GF-D8 (cell line): Measurements from ENCODE around the gene SEC14L2.
A peak's percentile ranks its signal among the peaks of the same experiment; 100 is the strongest.

Source experiments
- DNase-seq: peaks from one replicate; lab custom pipeline; 2025; lab: John Stamatoyannopoulos, UW

The SEC14L2 gene

DNA sequence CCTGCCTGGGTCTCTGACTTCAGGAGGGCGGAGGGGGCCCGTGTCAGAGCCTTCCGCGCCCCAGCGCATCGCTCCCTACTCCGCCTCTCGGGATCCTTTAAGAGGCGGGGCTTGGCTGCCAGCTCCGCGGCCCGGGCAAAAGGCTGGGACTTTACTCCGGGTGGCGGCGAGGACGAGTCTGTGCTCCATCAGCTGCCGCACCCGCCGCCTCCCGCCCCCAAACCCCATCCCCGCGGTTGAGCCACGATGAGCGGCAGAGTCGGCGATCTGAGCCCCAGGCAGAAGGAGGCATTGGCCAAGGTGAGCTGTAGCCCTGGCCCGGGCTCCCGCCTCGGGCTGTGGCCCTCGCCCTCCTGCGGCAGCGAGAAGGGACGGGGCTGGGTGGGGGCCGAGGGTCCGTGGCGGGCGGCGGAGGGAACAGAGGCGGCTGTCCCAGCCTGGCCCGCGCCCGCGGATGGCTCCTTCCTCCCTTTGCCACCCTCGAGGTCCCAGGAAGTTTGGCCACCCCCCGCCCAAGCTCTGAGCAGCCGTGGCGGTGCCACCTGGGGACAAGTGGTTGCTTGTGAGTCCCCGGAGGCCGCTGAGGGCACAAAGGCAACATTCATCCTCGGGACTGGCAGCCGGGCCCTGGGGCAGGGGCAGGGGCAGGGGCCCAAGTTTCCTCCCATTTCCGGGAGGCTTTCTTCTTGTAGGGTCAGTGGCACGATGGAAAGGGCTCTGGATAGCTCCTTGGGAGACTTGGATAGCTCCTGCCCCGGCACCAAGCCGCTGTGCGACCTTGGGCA is at the start of gene SEC14L2:
TSS of gene SEC14L2 (plus strand) at position 148 of the 785 bp plus-strand sequence. CDS start at position 247, 99 bp downstream.
- DNase-seq = no peak

GRCh38 chr22:30347255-30347892 is 49.4 kb upstream of the SEC14L2 start:
- no peak for DNase-seq

GRCh38 chr22:30348404-30348803 is 48.4 kb upstream of the SEC14L2 start:
- no peak for DNase-seq

DNA sequence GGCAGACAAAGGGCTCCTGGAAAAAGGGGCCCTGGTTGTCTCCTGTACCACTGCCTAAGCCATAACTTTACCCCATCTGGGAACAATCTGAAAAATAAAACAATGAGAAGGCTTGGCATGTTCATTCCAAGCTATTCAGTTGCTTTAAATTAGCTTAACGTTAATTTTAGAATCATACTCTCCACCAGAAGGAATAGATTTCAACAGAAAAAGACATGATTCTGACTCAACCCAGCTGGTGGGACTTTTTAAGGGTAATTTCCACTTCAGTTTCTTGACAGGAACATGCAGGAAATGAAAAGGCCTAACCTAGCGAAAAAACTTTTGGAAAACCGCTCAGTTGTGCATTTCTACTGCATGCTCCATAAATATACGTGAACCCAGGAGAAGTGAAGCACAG is 48.0 kb upstream of the SEC14L2 start:
- no peak for DNase-seq

- no peak for DNase-seq
These were observed 45.6 kb upstream of the SEC14L2 start for GRCh38 chr22:30351226-30351625.

GRCh38 chr22:30354644-30355043 is 42.2 kb upstream of the SEC14L2 start:
- DNase-seq = no peak

- DNase-seq = peak; percentile 57
These were observed 40.2 kb upstream of the SEC14L2 start, which contains the start of the genes CCDC157 and SF3A1 for GRCh38 chr22:30356449-30357235. TSS of gene CCDC157 (plus strand) at chr22:30357007. CDS start at chr22:30366001, 8,994 bp downstream. TSS of gene SF3A1 (minus strand) at chr22:30356894. CDS start at chr22:30356792, 102 bp downstream.

GRCh38 chr22:30357236-30357570 is 39.6 kb upstream of the SEC14L2 start:
- DNase-seq = no peak

GRCh38 chr22:30357650-30358215 is 39.1 kb upstream of the SEC14L2 start:
- DNase-seq = no peak

DNA sequence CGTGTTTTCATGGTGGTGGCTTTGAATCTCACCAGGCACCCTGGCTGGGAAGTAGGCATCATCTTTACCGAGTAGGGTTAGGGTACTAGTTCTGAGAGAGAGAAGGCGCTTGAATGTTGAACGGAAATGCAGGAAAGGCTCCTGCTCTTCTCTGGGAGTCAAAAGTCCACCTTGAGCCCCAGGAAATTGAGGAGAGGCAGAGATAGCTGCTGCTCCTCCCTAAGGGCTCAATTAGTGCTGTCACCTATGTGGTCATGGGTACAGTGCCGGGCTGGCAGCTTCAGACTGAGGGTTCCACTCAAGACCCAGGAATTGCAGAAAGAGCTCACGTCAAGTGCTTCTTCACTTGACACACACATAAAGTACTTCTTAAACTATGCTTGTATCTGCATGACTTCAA is 38.3 kb upstream of the SEC14L2 start:
- no peak for DNase-seq

DNA sequence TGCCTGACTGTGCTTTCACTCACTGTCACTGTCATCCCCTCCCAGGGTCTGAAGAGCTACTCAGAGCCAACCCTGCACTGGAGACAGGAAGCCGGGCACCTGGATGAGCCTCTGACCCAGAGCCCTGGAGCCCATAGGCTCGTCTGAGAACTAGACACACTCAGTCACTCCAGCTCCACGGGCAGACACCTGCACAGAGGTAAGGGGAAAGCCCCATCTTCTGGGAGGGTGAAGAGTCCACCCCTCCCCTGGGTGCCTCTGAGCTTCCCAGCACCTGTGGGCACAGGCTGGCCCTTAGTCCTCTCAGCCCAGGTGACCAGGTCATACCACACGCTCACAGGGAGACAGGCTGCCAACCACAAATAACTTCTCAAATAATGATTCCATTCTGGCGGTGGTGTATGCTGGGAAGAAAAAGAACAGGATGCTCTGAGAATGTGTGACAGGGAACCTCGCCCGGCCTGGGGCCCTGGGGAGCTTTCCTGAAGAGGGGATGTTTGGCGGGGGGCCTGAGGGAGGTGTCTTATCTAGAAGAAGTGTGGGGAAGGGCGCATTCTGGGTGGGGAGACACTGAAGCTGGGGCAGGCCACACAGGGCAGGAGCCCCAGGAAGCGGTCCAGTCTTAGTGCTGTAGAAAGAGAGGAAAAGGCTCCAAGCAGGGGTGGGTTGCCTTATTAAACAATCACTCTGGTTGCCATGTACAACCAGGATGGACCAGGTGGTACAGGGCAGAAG is 34.7 kb upstream of the SEC14L2 start:
- no peak for DNase-seq

- no peak for DNase-seq
These were observed 34.1 kb upstream of the SEC14L2 start for GRCh38 chr22:30362651-30363281.

DNA sequence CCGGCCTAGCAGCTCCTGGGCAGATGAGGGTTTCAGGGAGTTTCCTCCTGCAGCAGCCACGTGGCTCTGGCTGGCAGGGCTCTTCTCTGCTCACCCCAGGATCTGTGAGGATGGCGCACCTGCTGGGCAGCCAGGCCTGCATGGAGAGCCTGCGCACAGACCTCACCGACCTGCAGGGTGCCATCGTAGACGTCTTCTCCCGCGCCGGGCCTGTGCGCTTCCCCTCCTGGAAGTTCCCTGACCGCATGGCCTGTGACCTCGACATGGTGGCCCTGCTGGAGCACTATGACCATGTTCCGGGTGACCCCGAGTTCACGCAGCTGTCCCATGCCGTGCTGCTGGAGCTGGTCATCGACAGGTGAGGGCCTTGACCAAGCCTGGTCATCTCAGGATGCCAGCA is 30.9 kb upstream of the SEC14L2 start:
- DNase-seq = no peak

- no peak for DNase-seq
These were observed 28.4 kb upstream of the SEC14L2 start for GRCh38 chr22:30368420-30368819.

GRCh38 chr22:30370641-30371230 is 26.1 kb upstream of the SEC14L2 start:
- DNase-seq = no peak

GRCh38 chr22:30371321-30371720 is 25.5 kb upstream of the SEC14L2 start:
- DNase-seq = no peak

GRCh38 chr22:30371981-30372380 is 24.8 kb upstream of the SEC14L2 start:
- DNase-seq = no peak

GRCh38 chr22:30372915-30373314 is 23.9 kb upstream of the SEC14L2 start:
- peak; percentile 83 for DNase-seq

DNA sequence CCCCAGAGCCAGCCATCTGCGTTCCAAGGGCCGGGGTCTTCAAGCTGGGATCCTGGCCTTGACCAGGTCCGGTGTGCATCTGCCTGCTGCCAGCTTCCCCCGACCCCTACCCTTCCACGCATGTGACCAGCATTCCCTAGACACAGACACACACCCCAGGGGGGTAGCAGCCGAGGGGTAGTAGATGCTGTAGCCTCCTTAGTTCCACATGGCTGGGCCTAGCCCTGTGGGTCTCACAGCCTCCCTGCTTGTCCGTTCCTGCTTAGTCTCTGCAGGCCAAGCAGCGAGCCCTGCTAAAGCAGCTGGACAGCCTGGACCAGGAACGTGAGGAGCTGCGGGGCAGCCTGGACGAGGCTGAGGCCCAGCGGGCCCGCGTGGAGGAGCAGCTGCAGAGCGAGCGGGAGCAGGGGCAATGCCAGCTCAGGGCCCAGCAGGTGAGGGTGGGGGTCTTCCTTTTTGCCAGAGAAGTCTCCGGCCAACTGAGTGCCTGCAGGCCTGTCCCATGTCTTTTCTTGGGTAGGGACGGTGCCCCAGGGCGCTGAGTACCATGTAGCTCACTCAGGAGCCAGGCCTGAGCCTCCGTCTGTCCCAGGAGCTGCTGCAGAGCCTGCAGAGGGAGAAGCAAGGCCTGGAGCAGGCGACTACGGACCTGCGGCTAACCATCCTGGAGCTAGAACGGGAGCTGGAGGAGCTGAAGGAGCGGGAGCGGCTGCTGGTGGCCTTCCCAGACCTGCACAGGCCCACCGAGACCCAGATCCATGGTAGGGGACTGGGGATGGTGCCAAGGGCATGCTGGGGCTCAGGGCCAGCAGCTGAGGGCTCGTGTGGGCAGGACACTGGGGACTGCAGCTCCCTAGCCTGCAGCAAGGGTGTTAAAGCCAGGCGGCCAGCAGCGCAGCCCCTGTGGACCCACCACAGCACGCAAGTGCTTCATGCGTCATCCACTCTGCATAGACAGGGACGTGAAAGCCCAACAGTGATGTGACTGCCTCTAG is 23.2 kb upstream of the SEC14L2 start:
- DNase-seq = no peak
